K562 treated with DMSO at 1 percent for 48 hours (cell line): Measurements from ENCODE around the gene SLC30A7. TPM values are rescaled to one million over a fixed set of nuclear protein-coding genes. Genes with fewer than 3 reads are reported as not detected.

Experiments
- total RNA-seq: library from RNA; unstranded; fragments of 300-600 nt; gene quantifications from 2 replicates; pipeline ENCODE4 v1.2.3, GENCODE V29; 2022; ENCODE audit warnings: low replicate concordance; ENCODE audit errors: extremely low read depth

Gene SLC30A7, protein sequence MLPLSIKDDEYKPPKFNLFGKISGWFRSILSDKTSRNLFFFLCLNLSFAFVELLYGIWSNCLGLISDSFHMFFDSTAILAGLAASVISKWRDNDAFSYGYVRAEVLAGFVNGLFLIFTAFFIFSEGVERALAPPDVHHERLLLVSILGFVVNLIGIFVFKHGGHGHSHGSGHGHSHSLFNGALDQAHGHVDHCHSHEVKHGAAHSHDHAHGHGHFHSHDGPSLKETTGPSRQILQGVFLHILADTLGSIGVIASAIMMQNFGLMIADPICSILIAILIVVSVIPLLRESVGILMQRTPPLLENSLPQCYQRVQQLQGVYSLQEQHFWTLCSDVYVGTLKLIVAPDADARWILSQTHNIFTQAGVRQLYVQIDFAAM
- total RNA-seq: not detected in 2 replicates

DNA sequence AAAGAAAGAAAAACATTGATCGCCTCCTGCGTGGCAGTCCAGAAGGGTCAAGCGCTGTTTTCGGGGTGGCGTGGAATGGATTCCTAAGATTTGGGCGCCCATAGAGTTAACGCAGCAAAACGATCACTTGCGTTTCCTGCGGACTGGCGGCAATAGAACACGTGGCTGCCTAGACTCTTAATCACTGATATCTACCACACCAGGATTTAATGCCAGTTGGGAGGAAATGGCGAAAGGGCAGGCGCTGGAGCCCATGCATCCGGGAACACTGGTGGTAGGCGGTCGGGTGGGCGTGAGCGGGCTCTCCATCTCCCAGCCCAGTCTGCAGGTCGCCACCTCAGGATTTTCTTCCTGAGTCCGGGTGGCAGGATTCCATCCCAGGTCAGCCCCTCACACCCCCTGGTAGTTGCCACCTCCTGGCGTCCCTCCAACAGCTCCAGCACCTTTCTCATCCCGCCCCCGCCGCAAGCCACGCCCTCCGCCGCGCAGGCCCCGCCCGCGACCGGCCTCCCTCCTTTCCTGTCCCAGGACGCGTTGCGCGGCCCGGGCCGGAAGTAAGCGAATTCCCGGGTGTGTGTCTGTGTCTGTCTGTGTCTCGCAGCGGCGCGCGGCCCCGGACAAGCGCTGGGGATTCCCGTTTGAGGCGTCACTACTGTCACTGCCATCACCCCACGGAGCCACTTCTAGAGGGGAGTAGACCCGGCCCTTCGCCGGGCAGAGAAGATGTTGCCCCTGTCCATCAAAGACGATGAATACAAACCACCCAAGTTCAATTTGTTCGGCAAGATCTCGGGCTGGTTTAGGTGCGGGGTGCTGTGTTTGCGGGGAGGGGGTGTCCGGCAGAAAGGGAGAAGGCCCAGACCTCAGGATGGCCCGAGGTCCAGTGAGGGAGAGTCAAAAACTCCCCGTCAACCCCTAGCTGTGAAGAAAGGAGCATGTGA, at the start of gene SLC30A7:
Gene SLC30A7, plus strand, starts transcription at position 551 of the 941 bp plus-strand sequence. Its CDS starts 173 bp downstream, at position 724.

DNA sequence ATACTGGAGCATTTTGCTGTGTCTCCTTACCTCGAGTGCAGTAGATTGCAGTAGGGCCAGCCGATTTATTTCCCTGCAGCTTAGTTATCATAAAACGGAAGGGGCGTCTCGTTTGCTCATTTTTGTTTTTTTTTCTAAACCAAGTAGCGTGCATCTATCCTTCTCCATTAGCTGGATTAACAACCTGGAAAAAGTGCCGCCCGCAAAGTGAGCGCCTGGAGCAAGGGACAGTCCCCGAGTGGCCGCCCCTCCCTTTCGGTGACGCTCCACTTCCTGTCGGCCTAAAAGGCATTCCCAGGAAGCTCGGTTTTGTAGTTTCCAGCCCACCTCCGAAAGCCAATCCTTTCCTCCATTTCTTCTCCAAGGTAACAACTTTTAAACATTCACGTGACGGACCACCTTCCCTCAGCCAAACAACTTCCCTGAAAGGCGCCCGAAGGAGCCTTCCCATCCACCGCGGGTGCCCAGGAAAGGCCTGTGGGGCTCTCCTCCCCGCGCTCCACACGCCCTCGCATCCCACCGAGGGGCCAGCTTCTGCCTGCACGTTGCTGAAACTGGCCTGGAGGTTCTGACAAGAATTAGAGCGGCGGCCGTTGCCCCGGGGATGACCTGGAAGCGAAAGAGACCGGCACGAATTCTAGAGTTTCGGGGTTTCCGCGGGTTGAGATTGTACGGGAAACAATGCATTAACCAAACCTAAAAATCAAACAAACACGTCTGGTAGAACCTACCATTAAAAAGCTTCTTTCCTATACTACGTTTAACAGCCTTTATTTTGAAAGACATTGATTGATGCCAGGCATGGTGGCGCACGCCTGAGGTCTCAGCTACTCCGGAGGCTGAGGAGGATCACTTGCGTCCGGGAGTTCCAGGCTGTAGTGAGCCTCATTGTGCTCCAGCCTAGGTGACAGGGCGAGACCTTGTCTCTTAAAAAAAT, 1.0 kb upstream of the SLC30A7 start, which contains the start of gene EXTL2:
Gene EXTL2, minus strand, starts transcription at position 240 of the 937 bp plus-strand sequence. CDS start 6,085 bp downstream, outside the sequence.

DNA sequence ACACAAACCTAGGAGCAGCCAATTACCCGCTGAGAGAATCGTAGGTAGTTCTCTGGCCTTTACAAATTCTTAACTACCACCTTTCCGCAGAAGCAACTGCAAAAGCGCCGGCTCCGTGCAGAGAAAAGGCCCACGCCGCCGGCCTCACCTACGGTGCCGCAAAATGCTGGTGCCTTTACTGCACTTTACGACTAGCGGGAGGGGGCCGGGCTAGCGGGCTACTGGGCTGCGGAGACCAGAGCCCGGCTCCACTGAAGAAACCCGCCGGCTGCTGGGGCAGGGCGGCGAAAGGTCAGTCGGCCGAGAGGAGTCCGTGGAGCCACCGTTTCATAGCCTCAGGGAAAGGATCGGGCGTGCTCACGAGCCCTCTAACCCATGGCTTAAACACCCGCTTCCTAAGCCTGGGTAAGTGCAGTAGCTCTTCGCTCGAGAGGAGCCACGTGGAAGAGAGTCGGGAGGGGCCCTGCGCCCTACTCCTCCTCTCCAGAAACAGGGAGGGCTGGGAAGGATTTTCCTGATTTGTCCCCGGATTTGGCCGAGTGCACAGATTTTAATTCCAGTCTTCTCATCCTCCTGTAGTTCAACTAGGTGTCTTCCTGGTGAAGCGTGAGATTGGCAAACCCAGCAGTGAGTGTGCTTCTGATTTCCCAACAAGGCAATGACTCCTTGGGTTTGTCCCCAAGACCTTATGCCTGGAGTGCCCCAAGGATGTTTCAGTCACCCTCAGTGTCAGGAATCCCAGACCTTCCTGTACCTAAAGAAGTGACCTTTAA, 130.0 kb downstream of the SLC30A7 start, which contains the start of gene DPH5:
Gene DPH5, minus strand, starts transcription at position 128 of the 773 bp plus-strand sequence. CDS start 341 bp downstream, outside the sequence.

Other genes with a start within 250 kb of the SLC30A7 start
- gene VCAM1, start 176.3 kb upstream of the SLC30A7 start, total RNA-seq: not detected in 2 replicates
- gene EXTL2, start 1.2 kb upstream of the SLC30A7 start, total RNA-seq: not detected in 2 replicates
- not detected in 2 replicates for gene DPH5, start 129.7 kb downstream of the SLC30A7 start, total RNA-seq